HEK293T (cell line): Measurements from ENCODE around the gene NDRG3.

ENCODE experiments used
- CTCF ChIA-PET: fragments of 350-600 bp; formaldehyde crosslinking; extraction: SDS; loops from one replicate; lab custom pipeline; 2021; ENCODE audit warnings: antibody characterized with exemption, inconsistent platforms; lab: Yijun Ruan, JAX
- POLR2A ChIA-PET: fragments of 350-600 bp; formaldehyde crosslinking; extraction: SDS; loops from one replicate; lab custom pipeline; 2020; ENCODE audit warnings: antibody characterized with exemption, inconsistent platforms; lab: Yijun Ruan, JAX
- DNase-seq: peaks from one replicate; pipeline ENCODE4 v3.0.0; 2012; ENCODE audit warnings: mixed read lengths; ENCODE audit errors: extremely low spot score
- ARNT ChIP-seq: fragments of 450-650 bp; IDR thresholded peaks from 2 replicates; pipeline ENCODE4 v1.6.1; 2017; ENCODE audit warnings: mild to moderate bottlenecking
- BHLHE40 ChIP-seq: fragments of 450-650 bp; IDR thresholded peaks from 2 replicates; pipeline ENCODE4 v1.6.1; 2016; ENCODE audit warnings: mild to moderate bottlenecking, moderate library complexity, borderline replicate concordance
- CTBP1 ChIP-seq: fragments of 450-650 bp; IDR thresholded peaks from 2 replicates; pipeline ENCODE4 v1.6.1; 2016; ENCODE audit warnings: borderline replicate concordance
- ELF4 ChIP-seq: fragments of 450-650 bp; IDR thresholded peaks from 2 replicates; pipeline ENCODE4 v1.6.1; 2017; ENCODE audit warnings: antibody characterized with exemption
- FOXA1 ChIP-seq: fragments of 450-650 bp; IDR thresholded peaks from 2 replicates; pipeline ENCODE4 v1.6.1; 2016; ENCODE audit warnings: mild to moderate bottlenecking
- FOXK2 ChIP-seq: fragments of 450-650 bp; IDR thresholded peaks from 2 replicates; pipeline ENCODE4 v1.6.1; 2016; ENCODE audit warnings: mild to moderate bottlenecking
- FOXM1 ChIP-seq: fragments of 450-650 bp; IDR thresholded peaks from 2 replicates; pipeline ENCODE4 v1.6.1; 2017; ENCODE audit warnings: mild to moderate bottlenecking, borderline replicate concordance
- HDGF ChIP-seq: fragments of 450-650 bp; IDR thresholded peaks from 2 replicates; pipeline ENCODE4 v1.6.1; 2017; ENCODE audit warnings: antibody characterized with exemption, borderline replicate concordance
- L3MBTL2 ChIP-seq: fragments of 450-650 bp; conservative IDR thresholded peaks from 2 replicates; pipeline ENCODE4 v1.6.1; 2016; ENCODE audit warnings: mild to moderate bottlenecking
- LEF1 ChIP-seq: fragments of 450-650 bp; IDR thresholded peaks from 2 replicates; pipeline ENCODE4 v1.6.1; 2017; ENCODE audit warnings: mild to moderate bottlenecking, borderline replicate concordance
- NFRKB ChIP-seq: fragments of 450-650 bp; IDR thresholded peaks from 2 replicates; pipeline ENCODE4 v1.6.1; 2016; ENCODE audit warnings: mild to moderate bottlenecking, moderate library complexity
- PKNOX1 ChIP-seq: fragments of 450-650 bp; IDR thresholded peaks from 2 replicates; pipeline ENCODE4 v1.6.1; 2016
- SP1 ChIP-seq: fragments of 450-650 bp; IDR thresholded peaks from 2 replicates; pipeline ENCODE4 v1.6.1; 2017
- SUZ12 ChIP-seq: fragments of 450-650 bp; IDR thresholded peaks from 2 replicates; pipeline ENCODE4 v1.6.1; 2016; ENCODE audit warnings: mild to moderate bottlenecking
- TARDBP ChIP-seq: fragments of 450-650 bp; IDR thresholded peaks from 2 replicates; pipeline ENCODE4 v1.6.1; 2016
- ZNF384 ChIP-seq: fragments of 450-650 bp; IDR thresholded peaks from 2 replicates; pipeline ENCODE4 v1.6.1; 2016

Gene NDRG3

GRCh38 chr20:36778831-36779655 is 33.2 kb upstream of the NDRG3 start:
- TF ChIP-seq LEF1, result no peak
- TF ChIP-seq L3MBTL2, result no peak
- no peak for TF ChIP-seq NFRKB
- no peak for TF ChIP-seq ZNF384
- TF ChIP-seq SUZ12, result no peak
- no peak for TF ChIP-seq CTBP1
- TF ChIP-seq SP1, result no peak
- no peak for TF ChIP-seq FOXM1
- no peak for TF ChIP-seq ELF4
- TF ChIP-seq FOXA1, result no peak
- no peak for TF ChIP-seq BHLHE40
- no peak for TF ChIP-seq ARNT
- no peak for TF ChIP-seq HDGF
- no peak for TF ChIP-seq TARDBP
- no peak for TF ChIP-seq PKNOX1
- no peak for TF ChIP-seq FOXK2
- DNase-seq, result no peak
- ChIA-PET POLR2A (no interaction called here), CTCF (no interaction called here)

GRCh38 chr20:36777576-36777975 is 31.7 kb upstream of the NDRG3 start:
- POLR2A ChIA-PET, result no interaction called here
- CTCF ChIA-PET, result interaction anchor here (1.7 kb wide), 1 partner anchor 31 kb away, joined by 4 read pairs; no protein-coding TSS in a partner anchor
- TF ChIP-seq HDGF (no peak), SUZ12 (no peak), TARDBP (no peak), NFRKB (no peak), LEF1 (no peak), PKNOX1 (no peak), CTBP1 (no peak), FOXK2 (no peak), FOXA1 (no peak), ARNT (no peak), ZNF384 (no peak), SP1 (no peak)
- no peak for DNase-seq

GRCh38 chr20:36777167-36777566 is 31.3 kb upstream of the NDRG3 start:
- TF ChIP-seq L3MBTL2, result no peak
- no peak for TF ChIP-seq ELF4
- TF ChIP-seq LEF1, result no peak
- no peak for TF ChIP-seq FOXK2
- no peak for TF ChIP-seq FOXA1
- no peak for TF ChIP-seq SUZ12
- no peak for TF ChIP-seq HDGF
- no peak for TF ChIP-seq BHLHE40
- TF ChIP-seq CTBP1, result no peak
- no peak for TF ChIP-seq FOXM1
- TF ChIP-seq TARDBP, result no peak
- TF ChIP-seq ZNF384, result no peak
- TF ChIP-seq NFRKB, result no peak
- TF ChIP-seq ARNT, result no peak
- ChIA-PET POLR2A (no interaction called here), CTCF (interaction anchor here (1.7 kb wide), 1 partner anchor 31 kb away, joined by 4 read pairs; no protein-coding TSS in a partner anchor)
- no peak for DNase-seq

GRCh38 chr20:36775826-36776225 is 29.9 kb upstream of the NDRG3 start:
- POLR2A ChIA-PET, result no interaction called here
- no peak for DNase-seq
- CTCF ChIA-PET, result interaction anchor here (0.7 kb wide), 1 partner anchor 88 kb away, joined by 3 read pairs; a partner anchor contains a TSS
- no peak for TF ChIP-seq L3MBTL2
- no peak for TF ChIP-seq FOXA1
- no peak for TF ChIP-seq ZNF384
- TF ChIP-seq SUZ12, result no peak
- TF ChIP-seq SP1, result no peak
- TF ChIP-seq PKNOX1, result no peak
- no peak for TF ChIP-seq CTBP1
- no peak for TF ChIP-seq ELF4
- TF ChIP-seq NFRKB, result no peak
- no peak for TF ChIP-seq FOXM1
- no peak for TF ChIP-seq LEF1
- TF ChIP-seq TARDBP, result no peak
- TF ChIP-seq HDGF, result no peak
- no peak for TF ChIP-seq ARNT
- no peak for TF ChIP-seq FOXK2
- TF ChIP-seq BHLHE40, result no peak

GRCh38 chr20:36775196-36775595 is 29.3 kb upstream of the NDRG3 start:
- ChIA-PET POLR2A (interaction anchor here (0.6 to 0.7 kb wide), 2 partner anchors 46 to 61 kb away, joined by 3 to 4 read pairs; no protein-coding TSS in a partner anchor), CTCF (interaction anchor here (1.5 kb wide), 1 partner anchor 92 kb away, joined by 5 read pairs; no protein-coding TSS in a partner anchor)
- TF ChIP-seq HDGF (no peak), ZNF384 (no peak), CTBP1 (no peak)
- no peak for DNase-seq
